Loucy (cell line): Measurements from ENCODE around the gene ZNF732.

Experiments
- H2AFZ ChIP-seq: fragments of 200-600 bp; sonication (generic); 2 replicates; pipeline ENCODE4 v1.6.0; 2016; ENCODE audit warnings: antibody characterized with exemption, mild to moderate bottlenecking, low read length, moderate library complexity
- H3F3A ChIP-seq: fragments of 200-600 bp; 2 replicates; pipeline ENCODE4 v1.6.0; 2016; ENCODE audit warnings: antibody characterized with exemption, low read depth, mild to moderate bottlenecking
- H3K27me3 ChIP-seq: fragments of 200-600 bp; sonication (generic); 2 replicates; pipeline ENCODE4 v1.6.1; 2014; ENCODE audit warnings: low read length, mild to moderate bottlenecking; ENCODE audit not compliant: insufficient read depth, poor library complexity, severe bottlenecking
- H3K36me3 ChIP-seq: fragments of 200-600 bp; sonication (generic); 2 replicates; pipeline ENCODE4 v1.6.1; 2016; ENCODE audit warnings: low read length; ENCODE audit not compliant: insufficient read depth
- H3K4me1 ChIP-seq: fragments of 200-600 bp; sonication (generic); 2 replicates; pipeline ENCODE4 v1.5.1; 2014; ENCODE audit warnings: low read length, mild to moderate bottlenecking; ENCODE audit not compliant: insufficient read depth, poor library complexity, severe bottlenecking
- H3K4me2 ChIP-seq: fragments of 200-600 bp; sonication (generic); 2 replicates; pipeline ENCODE4 v1.6.0; 2014; ENCODE audit warnings: antibody characterized with exemption, low read length, low read depth, mild to moderate bottlenecking; ENCODE audit not compliant: poor library complexity, severe bottlenecking
- H3K4me3 ChIP-seq: fragments of 200-600 bp; sonication (generic); 2 replicates; pipeline ENCODE4 v1.5.1; 2014; ENCODE audit warnings: low read length, mild to moderate bottlenecking, mixed read lengths; ENCODE audit not compliant: poor library complexity, severe bottlenecking
- H3K79me2 ChIP-seq: fragments of 200-600 bp; sonication (generic); 2 replicates; pipeline ENCODE4 v1.6.1; 2014; ENCODE audit warnings: low read length; ENCODE audit not compliant: insufficient read depth
- H3K9ac ChIP-seq: fragments of 200-600 bp; sonication (generic); 2 replicates; pipeline ENCODE4 v1.6.0; 2014; ENCODE audit warnings: mild to moderate bottlenecking, low read depth, low read length, moderate library complexity; ENCODE audit not compliant: poor library complexity, severe bottlenecking
- H3K9me2 ChIP-seq: fragments of 200-600 bp; sonication (generic); replicated peaks from 2 replicates; pipeline ENCODE4 v1.6.1; 2016; ENCODE audit warnings: low read depth, low read length, mixed read lengths
- H3K9me3 ChIP-seq: fragments of 200-600 bp; sonication (generic); 2 replicates; pipeline ENCODE4 v1.6.1; 2014; ENCODE audit warnings: mild to moderate bottlenecking, antibody characterized with exemption, low read length, low read depth; ENCODE audit not compliant: insufficient read depth
- H4K20me1 ChIP-seq: fragments of 200-600 bp; sonication (generic); 2 replicates; pipeline ENCODE4 v1.6.0; 2014; ENCODE audit warnings: antibody characterized with exemption, low read length, mild to moderate bottlenecking; ENCODE audit not compliant: insufficient read depth, poor library complexity, severe bottlenecking
- EZH2phosphoT487 ChIP-seq: fragments of 200-600 bp; IDR thresholded peaks from 2 replicates; pipeline ENCODE4 v1.6.1; 2018; ENCODE audit warnings: antibody characterized with exemption, mild to moderate bottlenecking, moderate library complexity, borderline replicate concordance
- TF ChIP-seq, protein P1 (sequence below): fragments of 200-600 bp; sonication (generic); conservative IDR thresholded peaks from 2 replicates; pipeline ENCODE4 v1.5.1; 2014; ENCODE audit warnings: mild to moderate bottlenecking, antibody characterized with exemption, low read length

The ZNF732 gene

DNA sequence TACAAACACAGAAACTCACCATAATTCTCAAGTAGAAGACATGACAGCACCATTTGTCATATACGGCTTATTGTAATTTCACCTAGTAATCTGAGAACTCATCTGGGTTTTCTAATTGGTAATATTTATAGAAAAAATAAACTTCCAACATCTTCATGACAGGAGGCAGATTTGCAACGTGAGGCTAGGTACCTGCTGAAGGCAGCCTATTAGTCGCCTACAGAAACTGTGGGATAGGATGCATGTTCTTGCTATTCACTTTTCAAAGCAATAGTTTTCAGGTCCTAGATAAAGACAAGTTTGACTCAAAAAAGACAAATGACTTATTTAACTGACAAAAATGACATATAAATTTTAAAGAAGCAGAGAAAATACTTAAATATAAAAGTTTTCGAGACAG, 2.9 kb downstream of the ZNF732 start:
- Histone ChIP-seq H3F3A (no peaks in the 10 kb centered on the region), H3K9me2 (no peaks in the 10 kb centered on the region), H2AFZ (no peak overlapping the region), H4K20me1 (no peaks in the 10 kb centered on the region), H3K4me1 (peaks cover 15% of the 10 kb centered on the region), H3K9ac (no peak overlapping the region), H3K79me2 (no peaks in the 10 kb centered on the region), H3K36me3 (no peaks in the 10 kb centered on the region), H3K4me2 (no peak overlapping the region), H3K9me3 (peaks cover 10% of the 10 kb centered on the region; the same call in 1 of the 2 replicates), H3K27me3 (no peaks in the 10 kb centered on the region), H3K4me3 (no peak overlapping the region)
- TF ChIP-seq, protein P1, sequence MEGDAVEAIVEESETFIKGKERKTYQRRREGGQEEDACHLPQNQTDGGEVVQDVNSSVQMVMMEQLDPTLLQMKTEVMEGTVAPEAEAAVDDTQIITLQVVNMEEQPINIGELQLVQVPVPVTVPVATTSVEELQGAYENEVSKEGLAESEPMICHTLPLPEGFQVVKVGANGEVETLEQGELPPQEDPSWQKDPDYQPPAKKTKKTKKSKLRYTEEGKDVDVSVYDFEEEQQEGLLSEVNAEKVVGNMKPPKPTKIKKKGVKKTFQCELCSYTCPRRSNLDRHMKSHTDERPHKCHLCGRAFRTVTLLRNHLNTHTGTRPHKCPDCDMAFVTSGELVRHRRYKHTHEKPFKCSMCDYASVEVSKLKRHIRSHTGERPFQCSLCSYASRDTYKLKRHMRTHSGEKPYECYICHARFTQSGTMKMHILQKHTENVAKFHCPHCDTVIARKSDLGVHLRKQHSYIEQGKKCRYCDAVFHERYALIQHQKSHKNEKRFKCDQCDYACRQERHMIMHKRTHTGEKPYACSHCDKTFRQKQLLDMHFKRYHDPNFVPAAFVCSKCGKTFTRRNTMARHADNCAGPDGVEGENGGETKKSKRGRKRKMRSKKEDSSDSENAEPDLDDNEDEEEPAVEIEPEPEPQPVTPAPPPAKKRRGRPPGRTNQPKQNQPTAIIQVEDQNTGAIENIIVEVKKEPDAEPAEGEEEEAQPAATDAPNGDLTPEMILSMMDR = no peak
- TF ChIP-seq EZH2phosphoT487 = no peak

DNA sequence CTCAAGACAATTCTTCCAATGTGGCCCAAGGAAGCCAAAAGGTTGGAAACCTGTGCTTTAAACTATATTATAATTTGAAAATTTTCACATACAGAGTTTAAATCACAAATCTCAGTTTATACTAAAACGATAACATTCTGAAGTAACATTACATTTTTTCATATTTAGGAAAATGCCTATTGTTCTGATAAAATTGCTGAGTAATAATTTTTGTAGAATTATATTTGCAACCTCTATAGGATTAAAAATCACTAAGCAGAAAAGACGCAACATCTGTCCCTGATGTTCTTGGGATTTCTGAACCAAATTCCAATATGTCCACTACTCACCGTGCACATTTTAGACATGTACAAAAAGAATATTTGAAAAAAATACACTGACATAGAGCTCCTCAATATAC, 10.5 kb downstream of the ZNF732 start:
- TF ChIP-seq, protein P1 = no peak
- no peak for TF ChIP-seq EZH2phosphoT487
- peaks cover 7% of the 10 kb centered on the region; the same call in 1 of the 2 replicates for H3K9me3 ChIP-seq
- H3K27me3 ChIP-seq = no peaks in the 10 kb centered on the region

GRCh38 chr4:288891-289290, 16.4 kb downstream of the ZNF732 start:
- Histone ChIP-seq H3F3A (no peaks in the 10 kb centered on the region), H3K9me3 (peaks cover 10% of the 10 kb centered on the region; the same call in 1 of the 2 replicates)

More for the DNA sequence above, 10.5 kb downstream of the ZNF732 start:
- H3K79me2 ChIP-seq = no peaks in the 10 kb centered on the region
- H2AFZ ChIP-seq = no peak overlapping the region
- no peaks in the 10 kb centered on the region for H3K9me2 ChIP-seq
- no peak overlapping the region for H3K4me2 ChIP-seq
- no peaks in the 10 kb centered on the region for H3K4me1 ChIP-seq
- no peaks in the 10 kb centered on the region for H4K20me1 ChIP-seq
- no peaks in the 10 kb centered on the region for H3K36me3 ChIP-seq
- no peak overlapping the region for H3K4me3 ChIP-seq
- no peaks in the 10 kb centered on the region for H3F3A ChIP-seq
- H3K9ac ChIP-seq = no peak overlapping the region

More at GRCh38 chr4:288891-289290, 16.4 kb downstream of the ZNF732 start:
- TF ChIP-seq, protein P1 = no peak
- TF ChIP-seq EZH2phosphoT487 = no peak
- no peak overlapping the region for H3K9ac ChIP-seq
- H2AFZ ChIP-seq = no peak overlapping the region
- no peaks in the 10 kb centered on the region for H3K79me2 ChIP-seq
- H3K4me3 ChIP-seq = no peak overlapping the region
- no peaks in the 10 kb centered on the region for H3K36me3 ChIP-seq
- H3K9me2 ChIP-seq = no peaks in the 10 kb centered on the region
- no peaks in the 10 kb centered on the region for H3K27me3 ChIP-seq
- no peak overlapping the region for H3K4me2 ChIP-seq
- H4K20me1 ChIP-seq = no peaks in the 10 kb centered on the region
- no peaks in the 10 kb centered on the region for H3K4me1 ChIP-seq
